Measurements from ENCODE around the gene CCDC88C.

CCDC88C gene

GRCh38 chr14:91233936-91234790 lies 183.5 kb downstream of the CCDC88C start:
- H3K36me3 ChIP-seq (ENCODE audit: insufficient read depth): no peaks in the 10 kb centered on the region
- H3K79me2 ChIP-seq (ENCODE audit: insufficient read depth, low read depth): no peaks in the 10 kb centered on the region
- TF ChIP-seq, protein P1, sequence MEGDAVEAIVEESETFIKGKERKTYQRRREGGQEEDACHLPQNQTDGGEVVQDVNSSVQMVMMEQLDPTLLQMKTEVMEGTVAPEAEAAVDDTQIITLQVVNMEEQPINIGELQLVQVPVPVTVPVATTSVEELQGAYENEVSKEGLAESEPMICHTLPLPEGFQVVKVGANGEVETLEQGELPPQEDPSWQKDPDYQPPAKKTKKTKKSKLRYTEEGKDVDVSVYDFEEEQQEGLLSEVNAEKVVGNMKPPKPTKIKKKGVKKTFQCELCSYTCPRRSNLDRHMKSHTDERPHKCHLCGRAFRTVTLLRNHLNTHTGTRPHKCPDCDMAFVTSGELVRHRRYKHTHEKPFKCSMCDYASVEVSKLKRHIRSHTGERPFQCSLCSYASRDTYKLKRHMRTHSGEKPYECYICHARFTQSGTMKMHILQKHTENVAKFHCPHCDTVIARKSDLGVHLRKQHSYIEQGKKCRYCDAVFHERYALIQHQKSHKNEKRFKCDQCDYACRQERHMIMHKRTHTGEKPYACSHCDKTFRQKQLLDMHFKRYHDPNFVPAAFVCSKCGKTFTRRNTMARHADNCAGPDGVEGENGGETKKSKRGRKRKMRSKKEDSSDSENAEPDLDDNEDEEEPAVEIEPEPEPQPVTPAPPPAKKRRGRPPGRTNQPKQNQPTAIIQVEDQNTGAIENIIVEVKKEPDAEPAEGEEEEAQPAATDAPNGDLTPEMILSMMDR (conservative IDR thresholded peaks at IDR 0.05; ENCODE audit: low read depth, low read length): no peak
- no peaks in the 10 kb centered on the region for H3K27me3 ChIP-seq (ENCODE audit: insufficient read depth, low read depth)
- no peak overlapping the region for H2AFZ ChIP-seq (ENCODE audit: low read depth)
- no peak overlapping the region for H3K27ac ChIP-seq
- H3K4me3 ChIP-seq (IDR thresholded peaks at IDR 0.05; ENCODE audit: insufficient read depth, low read depth, low read length): no peak overlapping the region
- no peak overlapping the region for H3K9ac ChIP-seq
- H3K4me2 ChIP-seq: no peak overlapping the region
- H3K4me1 ChIP-seq (ENCODE audit: low read depth, poor library complexity, severe bottlenecking): peaks cover 21% of the 10 kb centered on the region
- H4K20me1 ChIP-seq (ENCODE audit: insufficient read depth): no peaks in the 10 kb centered on the region

- TF ChIP-seq, protein P1 (conservative IDR thresholded peaks at IDR 0.05; ENCODE audit: low read depth, low read length): no peak
- Histone ChIP-seq H4K20me1 (ENCODE audit: insufficient read depth) (no peaks in the 10 kb centered on the region), H3K36me3 (ENCODE audit: insufficient read depth) (no peaks in the 10 kb centered on the region), H3K27ac (no peak overlapping the region), H3K4me2 (no peak overlapping the region), H3K27me3 (ENCODE audit: insufficient read depth, low read depth) (no peaks in the 10 kb centered on the region), H3K4me1 (ENCODE audit: low read depth, poor library complexity, severe bottlenecking) (peaks cover 29% of the 10 kb centered on the region), H3K4me3 (IDR thresholded peaks at IDR 0.05; ENCODE audit: insufficient read depth, low read depth, low read length) (no peak overlapping the region), H2AFZ (ENCODE audit: low read depth) (no peak overlapping the region), H3K9ac (no peak overlapping the region), H3K79me2 (ENCODE audit: insufficient read depth, low read depth) (no peaks in the 10 kb centered on the region)
Observed at GRCh38 chr14:91232603-91233002, 185.0 kb downstream of the CCDC88C start.

- H3K9ac ChIP-seq: no peak overlapping the region
- no peaks in the 10 kb centered on the region for H3K27me3 ChIP-seq (ENCODE audit: insufficient read depth, low read depth)
- H3K4me3 ChIP-seq (IDR thresholded peaks at IDR 0.05; ENCODE audit: insufficient read depth, low read depth, low read length): no peak overlapping the region
- peaks cover 29% of the 10 kb centered on the region for H3K4me1 ChIP-seq (ENCODE audit: low read depth, poor library complexity, severe bottlenecking)
- H3K27ac ChIP-seq: no peak overlapping the region
- TF ChIP-seq, protein P1 (conservative IDR thresholded peaks at IDR 0.05; ENCODE audit: low read depth, low read length): no peak
- H3K79me2 ChIP-seq (ENCODE audit: insufficient read depth, low read depth): no peaks in the 10 kb centered on the region
- no peak overlapping the region for H2AFZ ChIP-seq (ENCODE audit: low read depth)
- no peaks in the 10 kb centered on the region for H3K36me3 ChIP-seq (ENCODE audit: insufficient read depth)
- no peak overlapping the region for H3K4me2 ChIP-seq
- no peaks in the 10 kb centered on the region for H4K20me1 ChIP-seq (ENCODE audit: insufficient read depth)
Observed at GRCh38 chr14:91232052-91232451, 185.6 kb downstream of the CCDC88C start.

- Histone ChIP-seq H3K36me3 (ENCODE audit: insufficient read depth) (no peaks in the 10 kb centered on the region), H3K4me1 (ENCODE audit: low read depth, poor library complexity, severe bottlenecking) (peaks cover 29% of the 10 kb centered on the region), H3K27me3 (ENCODE audit: insufficient read depth, low read depth) (no peaks in the 10 kb centered on the region), H3K9ac (no peak overlapping the region), H4K20me1 (ENCODE audit: insufficient read depth) (no peaks in the 10 kb centered on the region), H3K4me3 (IDR thresholded peaks at IDR 0.05; ENCODE audit: insufficient read depth, low read depth, low read length) (no peak overlapping the region), H3K4me2 (no peak overlapping the region), H3K27ac (no peak overlapping the region), H3K79me2 (ENCODE audit: insufficient read depth, low read depth) (no peaks in the 10 kb centered on the region), H2AFZ (ENCODE audit: low read depth) (no peak overlapping the region)
- TF ChIP-seq, protein P1 (conservative IDR thresholded peaks at IDR 0.05; ENCODE audit: low read depth, low read length): no peak
Observed at GRCh38 chr14:91231446-91231845, 186.2 kb downstream of the CCDC88C start.

Data from KMS-11 (cell line).